Heart left ventricle (tissue), 13 donors: ENCODE measurements around the gene LCMT1.

Experiments
- CTCF ChIP-seq, 12 donors: fragments of 200-600 bp; sonication (generic) in 4 of 12; IDR thresholded peaks; one replicate each; pipeline versions ENCODE4 v1.5.0 to v1.8.0; 2018 to 2022; ENCODE audit warnings: antibody characterized with exemption in 12 of 12, mild to moderate bottlenecking in 5 of 12
- POLR2A ChIP-seq, 2 donors: fragments of 450-650 bp; IDR thresholded peaks; one replicate each; pipeline ENCODE4 v1.6.1; 2017; ENCODE audit warnings: antibody characterized with exemption in 2 of 2, mild to moderate bottlenecking in 2 of 2, moderate library complexity in 2 of 2
- donor health status: ischemic (EF 13 %, LVEDD 7.1; RV severe dilation, severe dysfunction).
- donor health status: DM: no; HTN: yes; CAD: no.
- donor health status: DM: no; HTN: no; CAD: no.
- donor health status: ischemic (EF 25% LVEDD 6.9; RV normal size, moderate dysfunction).
- donor health status: ischemic (EF 25% LVEDD 5.7; RV mildly dilated, moderate dysfunction).
- donor health status: ischemic (EF 35%, LVEDD 5.7; RV mildly dilated, moderate dysfunction).
- donor health status: nonischemic (EF 11% LVEDD 7.7; RV severe dilation, severe dysfunction).
- donor health status: DM: yes; HTN: yes; CAD: no.
- donor health status: PGD.
- donor health status: ischemic (EF 29% LVEDD 5.4; RV normal size, mild dysfunction).
- donor health status: nonischemic (EF 23%, LVEDD 6.1; RV moderate dilation, normal function).

GRCh38 chr16:25093208-25094061, 18.1 kb upstream of the LCMT1 start:
- no peak for TF ChIP-seq CTCF (IDR thresholded peaks at IDR 0.05)
- TF ChIP-seq POLR2A (IDR thresholded peaks at IDR 0.05): no peak
